GM18517 (cell line): Measurements from ENCODE around the gene GATA6.

Experiments
- ATAC-seq: cut with Tn5 transposase; IDR thresholded peaks from one replicate; pipeline ENCODE4 v1.9.1; 2021; ENCODE audit warnings: mild to moderate bottlenecking, moderate library complexity; ENCODE audit not compliant: unreplicated experiment

GATA6 gene

GRCh38 chr18:22169011-22169888 lies at the start of gene GATA6:
GATA6 (plus strand) TSS chr18:22169589; CDS start chr18:22171145, 1,556 bp downstream.
- ATAC-seq, result no peak

DNA sequence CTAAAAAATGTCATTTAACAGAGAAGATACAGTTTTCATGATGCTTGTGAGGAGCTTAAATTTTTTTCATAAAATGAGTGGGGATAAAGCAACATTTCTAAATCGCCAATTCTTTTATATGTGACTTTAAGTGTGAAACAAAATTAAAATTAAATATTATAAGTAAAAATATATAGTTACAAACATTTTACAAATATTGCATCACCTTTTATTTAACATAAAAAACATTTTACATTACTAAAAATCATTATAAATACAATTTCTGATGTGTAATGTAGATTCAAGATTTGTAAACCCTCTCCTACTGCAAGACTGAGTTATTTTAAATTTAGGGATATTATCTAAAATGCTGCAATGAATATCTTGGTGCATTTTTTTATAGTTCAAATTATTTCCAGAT lies 44.4 kb upstream of the GATA6 start:
- no peak for ATAC-seq

- no peak for ATAC-seq
Measured at GRCh38 chr18:22128954-22129353, 40.4 kb upstream of the GATA6 start.

- no peak for ATAC-seq
Measured at GRCh38 chr18:22129778-22130177, 39.6 kb upstream of the GATA6 start.

- ATAC-seq, result no peak
Measured at GRCh38 chr18:22132258-22132657, 37.1 kb upstream of the GATA6 start.

GRCh38 chr18:22132763-22133162 lies 36.6 kb upstream of the GATA6 start:
- no peak for ATAC-seq

DNA sequence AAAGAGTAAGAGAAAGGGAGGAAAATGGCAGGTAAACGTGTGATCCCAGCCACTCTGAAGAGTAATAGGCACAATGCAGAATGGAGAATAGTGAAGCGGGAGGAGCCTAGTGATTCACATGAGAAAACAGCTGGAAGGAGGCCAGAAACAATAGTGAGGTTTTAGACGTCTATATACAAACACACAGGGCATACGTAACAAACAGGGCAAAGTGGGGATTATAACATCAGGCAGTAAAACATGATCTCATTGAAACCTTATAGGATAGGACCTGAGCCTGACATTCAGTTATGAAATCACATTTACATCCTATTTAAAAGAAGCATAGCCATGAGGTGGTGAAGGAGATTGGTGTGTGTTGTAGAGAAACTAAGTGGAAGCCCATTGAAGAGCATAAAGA lies 33.0 kb upstream of the GATA6 start:
- no peak for ATAC-seq

GRCh38 chr18:22141211-22141610 lies 28.2 kb upstream of the GATA6 start:
- no peak for ATAC-seq

DNA sequence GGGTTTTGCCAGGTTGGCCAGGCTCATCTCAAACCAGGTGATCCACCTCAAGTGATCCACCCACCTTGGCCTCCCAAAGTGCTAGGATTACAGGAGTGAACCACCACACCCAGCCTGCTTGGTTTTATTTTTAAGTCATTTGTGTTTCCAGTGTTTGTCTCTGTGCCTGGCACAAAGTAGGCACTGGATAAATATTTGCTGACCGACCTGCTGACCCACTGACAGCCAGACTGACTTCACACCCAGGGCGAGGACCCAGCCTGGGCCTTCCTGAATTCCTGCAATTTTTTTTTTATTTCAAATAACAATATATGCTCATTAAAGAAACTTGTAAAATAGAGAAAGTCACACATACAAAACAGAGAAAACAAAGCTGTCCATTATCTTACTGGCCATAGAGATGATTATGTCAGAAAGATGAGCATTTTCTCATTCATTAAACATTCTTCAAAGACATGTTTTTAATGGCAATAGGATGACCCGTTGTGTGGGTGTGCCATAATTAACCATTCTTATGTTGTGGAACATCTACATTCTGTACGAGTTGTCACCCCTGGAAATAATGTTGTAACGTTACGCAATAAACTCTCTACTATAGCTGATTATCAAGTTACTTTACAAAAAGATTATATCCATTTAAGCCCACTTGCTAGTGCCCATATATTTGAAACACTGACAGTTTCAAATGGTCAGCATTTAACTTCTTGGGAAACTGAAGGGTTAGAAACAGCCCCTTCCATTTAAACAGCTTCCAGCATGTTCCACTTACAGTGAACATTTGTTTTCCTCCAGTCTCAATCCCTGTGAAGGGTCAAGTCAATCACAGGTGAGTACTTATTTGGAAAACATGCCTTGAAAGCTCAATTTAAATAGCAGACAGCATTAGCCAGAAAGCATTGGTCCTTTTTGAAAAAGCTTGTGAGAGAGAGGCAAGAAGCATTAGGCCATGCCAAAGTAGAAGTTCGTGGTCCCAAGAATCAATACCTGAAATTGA lies 25.7 kb upstream of the GATA6 start:
- ATAC-seq, result no peak

DNA sequence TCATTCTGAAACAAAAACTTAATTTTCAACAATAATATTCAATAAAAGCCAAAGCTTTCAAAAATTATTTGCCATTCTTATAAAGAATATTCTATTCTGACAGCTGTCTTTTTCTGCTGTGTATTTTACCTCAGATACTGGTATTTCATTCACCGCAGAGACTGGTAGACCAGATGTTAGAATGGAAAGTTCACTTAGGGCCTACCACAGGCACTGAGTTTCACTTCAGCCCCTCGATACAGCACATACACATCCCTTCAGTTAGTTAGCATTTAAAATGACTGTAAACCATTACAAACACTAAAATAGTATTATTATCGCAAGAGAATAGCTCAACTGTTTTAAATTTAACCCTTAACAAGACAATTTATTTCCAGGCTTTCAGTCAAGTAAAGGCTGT lies 24.2 kb upstream of the GATA6 start:
- ATAC-seq, result no peak

GRCh38 chr18:22149710-22150109 lies 19.7 kb upstream of the GATA6 start:
- no peak for ATAC-seq

DNA sequence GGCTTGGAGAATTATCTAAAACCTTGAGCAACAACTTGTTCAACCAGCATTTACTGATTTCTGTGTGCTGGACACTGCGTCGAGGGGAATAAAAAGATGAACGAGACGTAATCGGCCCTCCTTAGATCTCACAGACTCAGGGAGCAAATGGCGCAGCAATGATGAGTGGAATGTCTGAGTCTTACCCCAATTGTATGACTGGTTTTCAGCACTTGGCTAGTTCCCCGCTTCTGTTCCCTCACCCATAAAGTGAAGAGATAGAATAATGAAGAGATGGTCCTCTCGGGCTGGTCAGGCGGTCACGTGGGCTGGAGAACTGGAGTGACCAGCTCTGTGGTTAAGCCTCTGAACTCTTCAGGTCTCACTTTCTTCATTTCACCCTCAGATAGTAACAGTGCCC lies 17.3 kb upstream of the GATA6 start:
- no peak for ATAC-seq

DNA sequence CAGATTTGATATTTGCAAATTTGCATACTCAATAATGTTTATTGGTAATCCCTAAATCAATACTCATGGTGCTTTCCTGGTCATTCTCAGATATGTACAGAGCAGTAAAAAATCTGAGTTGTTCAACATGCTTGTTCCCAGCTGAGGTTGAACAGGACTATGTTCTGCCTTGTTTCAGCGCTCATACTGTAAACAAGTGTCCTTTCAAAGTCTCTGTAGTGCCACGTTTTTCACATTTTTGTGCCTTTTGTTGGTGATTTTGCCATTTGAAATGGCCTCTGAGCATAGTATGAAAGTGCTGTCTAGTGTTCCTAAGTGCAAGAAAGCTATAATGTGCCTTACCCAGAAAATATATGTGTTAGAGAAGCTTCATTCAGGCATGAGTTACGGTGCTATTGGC lies 16.0 kb upstream of the GATA6 start:
- ATAC-seq, result no peak

- ATAC-seq, result no peak
Measured at GRCh38 chr18:22155584-22155983, 13.8 kb upstream of the GATA6 start.

DNA sequence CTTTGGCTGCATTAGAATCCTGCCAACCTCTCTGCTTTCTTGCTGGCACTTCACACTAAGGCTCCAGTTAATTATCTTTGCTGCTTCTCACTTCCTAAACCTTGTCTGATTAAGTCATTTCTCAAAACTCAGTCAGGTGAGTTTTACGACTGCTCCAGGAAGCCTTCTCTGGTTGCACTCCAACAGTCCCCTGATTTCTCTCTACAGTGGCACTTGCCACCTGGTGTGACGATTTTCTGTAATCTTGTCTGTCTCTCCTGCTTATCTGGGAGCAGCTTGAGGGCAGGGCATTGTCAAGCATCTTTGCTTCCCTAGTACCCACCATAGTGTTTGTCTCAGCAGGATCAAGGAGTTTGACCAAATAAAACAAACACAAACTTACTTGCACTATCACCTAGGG lies 10.4 kb upstream of the GATA6 start:
- ATAC-seq, result no peak

- no peak for ATAC-seq
Measured at GRCh38 chr18:22161090-22161489, 8.3 kb upstream of the GATA6 start.

- no peak for ATAC-seq
Measured at GRCh38 chr18:22163416-22164161, 5.8 kb upstream of the GATA6 start.

GRCh38 chr18:22164337-22165048 lies 4.9 kb upstream of the GATA6 start:
- no peak for ATAC-seq

- ATAC-seq, result no peak
Measured at GRCh38 chr18:22165049-22165602, 4.3 kb upstream of the GATA6 start.

GRCh38 chr18:22165603-22166068 lies 3.8 kb upstream of the GATA6 start:
- no peak for ATAC-seq
